Fibroblast of pulmonary artery (primary cell): ENCODE results near the gene PLCXD3.

Source experiments
- DNase-seq: peaks from one replicate; pipeline ENCODE4 v3.0.0-alpha.2; 2010; ENCODE audit warnings: low read depth
- H3K4me3 ChIP-seq: replicated peaks from 2 replicates; pipeline ENCODE4 v1.5.1; 2011; ENCODE audit warnings: low read depth, mild to moderate bottlenecking, control low read depth, low read length, moderate library complexity
- TF ChIP-seq, protein P1 (sequence below): IDR thresholded peaks from 2 replicates; pipeline ENCODE4 v1.5.1; 2011; ENCODE audit warnings: mild to moderate bottlenecking, control low read depth, low read length, inconsistent platforms; ENCODE audit errors: missing control alignments

The PLCXD3 gene

DNA sequence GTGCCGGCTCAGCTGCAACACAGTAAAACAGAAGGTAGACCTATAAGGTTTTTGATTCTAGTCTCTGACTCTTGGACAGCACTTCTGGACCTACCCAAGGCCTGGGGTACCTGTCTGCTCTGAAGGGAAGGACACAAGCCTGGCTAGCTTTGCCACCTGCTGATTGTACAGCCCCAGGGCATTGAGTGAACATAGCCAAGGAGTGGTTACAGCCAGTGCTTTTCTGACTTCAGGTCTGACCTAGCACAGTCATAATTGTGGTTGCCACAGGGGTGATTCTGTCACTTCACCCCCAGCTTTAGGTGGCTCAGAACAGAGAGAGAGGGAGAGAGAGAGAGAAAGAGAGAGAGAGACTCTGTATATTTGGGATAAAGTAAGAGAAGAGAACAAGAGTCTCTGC is 118.4 kb downstream of the PLCXD3 start:
- TF ChIP-seq, protein P1, sequence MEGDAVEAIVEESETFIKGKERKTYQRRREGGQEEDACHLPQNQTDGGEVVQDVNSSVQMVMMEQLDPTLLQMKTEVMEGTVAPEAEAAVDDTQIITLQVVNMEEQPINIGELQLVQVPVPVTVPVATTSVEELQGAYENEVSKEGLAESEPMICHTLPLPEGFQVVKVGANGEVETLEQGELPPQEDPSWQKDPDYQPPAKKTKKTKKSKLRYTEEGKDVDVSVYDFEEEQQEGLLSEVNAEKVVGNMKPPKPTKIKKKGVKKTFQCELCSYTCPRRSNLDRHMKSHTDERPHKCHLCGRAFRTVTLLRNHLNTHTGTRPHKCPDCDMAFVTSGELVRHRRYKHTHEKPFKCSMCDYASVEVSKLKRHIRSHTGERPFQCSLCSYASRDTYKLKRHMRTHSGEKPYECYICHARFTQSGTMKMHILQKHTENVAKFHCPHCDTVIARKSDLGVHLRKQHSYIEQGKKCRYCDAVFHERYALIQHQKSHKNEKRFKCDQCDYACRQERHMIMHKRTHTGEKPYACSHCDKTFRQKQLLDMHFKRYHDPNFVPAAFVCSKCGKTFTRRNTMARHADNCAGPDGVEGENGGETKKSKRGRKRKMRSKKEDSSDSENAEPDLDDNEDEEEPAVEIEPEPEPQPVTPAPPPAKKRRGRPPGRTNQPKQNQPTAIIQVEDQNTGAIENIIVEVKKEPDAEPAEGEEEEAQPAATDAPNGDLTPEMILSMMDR: no peak
- DNase-seq: no peak
- no peak overlapping the region for H3K4me3 ChIP-seq

DNA sequence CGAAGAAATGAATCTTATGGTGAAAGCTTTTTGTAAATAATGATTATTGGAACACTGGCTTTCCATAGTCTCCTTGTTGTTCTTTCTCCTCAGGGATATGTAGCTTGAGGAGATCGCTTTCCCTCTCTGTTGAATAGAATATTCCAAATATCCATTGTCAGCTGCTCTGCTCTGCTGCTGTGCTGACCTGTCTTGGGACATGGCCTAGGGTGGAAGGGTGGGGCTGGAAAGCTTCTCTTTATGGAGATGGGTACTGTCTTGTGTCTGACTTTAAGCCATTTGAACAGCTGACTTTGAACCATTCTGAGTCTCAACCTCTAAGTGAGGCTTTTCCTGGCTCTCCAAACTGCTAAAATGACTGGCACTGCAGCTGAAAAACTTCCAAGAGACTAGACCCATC is 135.8 kb downstream of the PLCXD3 start:
- TF ChIP-seq, protein P1: no peak
- DNase-seq: no peak
- no peak overlapping the region for H3K4me3 ChIP-seq

DNA sequence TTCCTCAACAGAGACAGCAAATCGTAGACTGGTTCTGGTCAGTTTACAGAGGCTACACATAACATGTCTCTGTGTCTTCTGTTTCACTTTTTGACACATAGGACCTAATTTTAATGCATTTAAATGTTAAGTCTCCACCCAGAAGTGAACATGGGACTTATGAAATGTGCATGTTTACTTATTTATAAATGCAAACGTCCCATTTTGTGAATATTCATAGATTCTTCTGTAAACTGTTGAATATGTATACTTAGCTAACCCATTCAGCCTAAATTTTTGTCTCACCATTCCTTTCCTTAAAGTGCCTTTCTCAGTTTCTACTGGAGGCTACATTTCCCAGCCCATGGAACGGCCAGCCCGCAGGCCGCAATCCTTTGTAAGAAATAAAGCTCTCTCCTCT is 137.2 kb downstream of the PLCXD3 start:
- no peak for DNase-seq
- no peak overlapping the region for H3K4me3 ChIP-seq
- TF ChIP-seq, protein P1: no peak

GRCh38 chr5:41371738-41372137 is 138.7 kb downstream of the PLCXD3 start:
- peak; percentile 65 for DNase-seq
- no peak overlapping the region for H3K4me3 ChIP-seq
- TF ChIP-seq, protein P1: no peak

DNA sequence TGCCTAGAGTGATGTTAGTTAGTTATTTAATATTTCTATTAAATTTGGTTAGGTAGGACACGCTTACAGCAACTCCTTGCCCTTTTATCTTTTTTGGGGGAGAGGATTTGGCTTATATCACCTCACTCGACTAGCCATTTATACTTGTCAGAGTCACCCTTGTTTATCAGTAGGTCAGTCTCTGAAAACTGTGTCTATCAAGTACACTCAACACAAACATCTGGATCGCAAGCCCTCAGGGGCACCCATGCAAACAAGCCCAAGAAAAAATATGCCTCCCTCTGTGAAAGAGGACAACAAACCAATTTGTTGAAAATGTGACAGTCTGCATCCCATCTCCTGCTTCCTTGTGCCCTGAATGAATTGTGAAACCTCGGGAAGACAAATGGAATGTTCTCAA is 139.9 kb downstream of the PLCXD3 start:
- TF ChIP-seq, protein P1: no peak
- no peak for DNase-seq
- no peak overlapping the region for H3K4me3 ChIP-seq

DNA sequence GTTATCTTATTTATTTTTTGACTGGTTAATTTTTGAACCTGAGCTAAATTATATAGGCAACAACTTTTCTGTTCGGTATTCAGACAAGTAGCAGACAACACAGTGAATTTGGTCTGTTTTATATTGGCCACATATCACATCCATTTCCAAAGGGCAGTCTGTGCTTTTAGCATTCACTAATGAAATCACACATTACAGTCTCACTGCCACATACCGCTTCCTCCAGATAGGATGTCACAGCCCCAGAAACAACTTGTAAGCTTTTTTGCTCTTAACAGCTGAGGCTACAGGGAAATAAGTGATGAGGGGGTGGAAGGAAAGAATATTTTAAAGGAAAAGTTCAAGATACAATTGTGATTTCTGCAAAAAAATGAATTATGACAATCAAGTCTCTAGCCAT is 140.6 kb downstream of the PLCXD3 start:
- H3K4me3 ChIP-seq: no peak overlapping the region
- TF ChIP-seq, protein P1: no peak
- DNase-seq: no peak

DNA sequence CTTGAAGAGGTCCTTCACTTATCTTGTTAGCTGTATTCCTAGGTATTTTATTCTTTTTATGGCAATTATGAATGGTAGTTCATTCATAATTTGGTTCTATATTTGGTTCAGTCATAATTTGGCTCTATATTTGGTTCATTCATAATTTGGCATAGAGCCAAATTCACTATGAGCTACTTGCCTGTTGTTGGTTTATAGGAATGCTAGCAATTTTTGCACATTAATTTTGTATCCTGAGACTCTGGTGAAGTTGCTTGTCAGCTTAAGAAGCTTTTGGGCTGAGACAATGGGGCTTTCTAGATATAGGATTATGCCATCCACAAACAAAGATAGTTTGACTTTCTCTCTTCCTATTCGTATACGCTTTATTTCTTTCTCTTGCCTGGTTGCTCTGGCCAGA is 142.2 kb downstream of the PLCXD3 start:
- no peak overlapping the region for H3K4me3 ChIP-seq
- peak; percentile 50 for DNase-seq
- TF ChIP-seq, protein P1: no peak
